Measurements from ENCODE around the gene FAM240A.

DNA sequence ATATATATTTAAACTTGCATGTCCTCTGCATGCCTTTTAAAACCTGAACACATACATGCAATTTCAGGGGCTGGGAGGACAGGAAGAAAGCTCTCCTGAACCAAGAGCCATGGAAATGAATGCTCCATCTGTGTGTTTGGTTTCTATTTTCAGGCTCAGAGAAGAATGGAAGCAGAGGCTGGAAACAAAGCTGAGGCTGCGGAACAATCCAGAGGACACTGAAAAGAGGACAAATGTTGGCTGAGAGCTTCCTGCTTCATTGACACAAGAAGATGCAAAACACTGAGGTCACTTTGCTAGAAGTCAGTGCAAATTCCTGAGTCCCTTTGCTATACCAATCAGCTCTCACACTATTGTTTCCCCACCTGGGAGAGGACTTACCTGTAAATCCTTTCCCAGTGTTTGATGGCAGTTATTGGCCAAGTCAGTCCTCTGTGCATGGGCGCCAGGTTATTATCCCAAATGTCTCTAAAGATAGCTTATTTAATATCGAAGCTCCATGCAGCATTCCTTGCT lies 12.7 kb downstream of the FAM240A start:
- TF ChIP-seq POLR2A (IDR thresholded peaks at IDR 0.05; ENCODE audit: low read depth, low read length) (no peak), POLR2AphosphoS5 (IDR thresholded peaks at IDR 0.05; ENCODE audit: insufficient read depth, low read depth, low read length) (no peak), FOS (IDR thresholded peaks at IDR 0.05; ENCODE audit: borderline replicate concordance, insufficient read depth, low read length) (no peak), EZH2 (IDR thresholded peaks at IDR 0.05; ENCODE audit: borderline replicate concordance, low read depth, low read length, severe bottlenecking) (no peak), JUN (IDR thresholded peaks at IDR 0.05; ENCODE audit: borderline replicate concordance, insufficient read depth, insufficient read length, low read depth) (no peak), MYC (IDR thresholded peaks at IDR 0.05; ENCODE audit: low read depth, low read length) (no peak)
- TF ChIP-seq, protein P1, sequence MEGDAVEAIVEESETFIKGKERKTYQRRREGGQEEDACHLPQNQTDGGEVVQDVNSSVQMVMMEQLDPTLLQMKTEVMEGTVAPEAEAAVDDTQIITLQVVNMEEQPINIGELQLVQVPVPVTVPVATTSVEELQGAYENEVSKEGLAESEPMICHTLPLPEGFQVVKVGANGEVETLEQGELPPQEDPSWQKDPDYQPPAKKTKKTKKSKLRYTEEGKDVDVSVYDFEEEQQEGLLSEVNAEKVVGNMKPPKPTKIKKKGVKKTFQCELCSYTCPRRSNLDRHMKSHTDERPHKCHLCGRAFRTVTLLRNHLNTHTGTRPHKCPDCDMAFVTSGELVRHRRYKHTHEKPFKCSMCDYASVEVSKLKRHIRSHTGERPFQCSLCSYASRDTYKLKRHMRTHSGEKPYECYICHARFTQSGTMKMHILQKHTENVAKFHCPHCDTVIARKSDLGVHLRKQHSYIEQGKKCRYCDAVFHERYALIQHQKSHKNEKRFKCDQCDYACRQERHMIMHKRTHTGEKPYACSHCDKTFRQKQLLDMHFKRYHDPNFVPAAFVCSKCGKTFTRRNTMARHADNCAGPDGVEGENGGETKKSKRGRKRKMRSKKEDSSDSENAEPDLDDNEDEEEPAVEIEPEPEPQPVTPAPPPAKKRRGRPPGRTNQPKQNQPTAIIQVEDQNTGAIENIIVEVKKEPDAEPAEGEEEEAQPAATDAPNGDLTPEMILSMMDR (IDR thresholded peaks at IDR 0.05; ENCODE audit: extremely low read depth in 1 of 2, insufficient read depth in 1 of 2, low read depth in 1 of 2, low read length in 2 of 2) = no peak
- TF ChIP-seq, protein P2, sequence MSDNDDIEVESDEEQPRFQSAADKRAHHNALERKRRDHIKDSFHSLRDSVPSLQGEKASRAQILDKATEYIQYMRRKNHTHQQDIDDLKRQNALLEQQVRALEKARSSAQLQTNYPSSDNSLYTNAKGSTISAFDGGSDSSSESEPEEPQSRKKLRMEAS (IDR thresholded peaks at IDR 0.05; ENCODE audit: insufficient read depth, insufficient read length) = no peak

Measured in endothelial cell of umbilical vein (primary cell).